Endometrial microvascular endothelial cells (primary cell): ENCODE data around the gene PSMD7. TPM values are rescaled to one million over a fixed set of nuclear protein-coding genes. Genes with fewer than 3 reads are reported as not detected.
"Not testable (repeated sequence)": the region's sequence is repeated elsewhere in the genome, so short reads cannot be mapped to it uniquely, and the experiment has no call there.

Experiments used
- in situ Hi-C: cut with HindIII; loops from 2 replicates; pipeline ENCODE4 v1.10.0; 2017; ENCODE audit warnings: low sequenced_read_pairs, low pct_unique_long_range_greater_than_20kb; ENCODE audit errors: inconsistent ontology term
- total RNA-seq: library from RNA; depleted of rRNA; stranded (reverse); fragments of >200 nt; gene quantifications from one replicate; pipeline ENCODE4 v1.2.3, GENCODE V29; 2015; ENCODE audit errors: inconsistent ontology term

Gene PSMD7
- total RNA-seq, 1 donor from 2014 or later = 90.0 TPM

- in situ Hi-C loops = no loop called here
Observed at GRCh38 chr16:74291176-74291575, 5.4 kb upstream of the PSMD7 start.

GRCh38 chr16:74291577-74292208, 4.9 kb upstream of the PSMD7 start:
- in situ Hi-C loops = no loop called here

DNA sequence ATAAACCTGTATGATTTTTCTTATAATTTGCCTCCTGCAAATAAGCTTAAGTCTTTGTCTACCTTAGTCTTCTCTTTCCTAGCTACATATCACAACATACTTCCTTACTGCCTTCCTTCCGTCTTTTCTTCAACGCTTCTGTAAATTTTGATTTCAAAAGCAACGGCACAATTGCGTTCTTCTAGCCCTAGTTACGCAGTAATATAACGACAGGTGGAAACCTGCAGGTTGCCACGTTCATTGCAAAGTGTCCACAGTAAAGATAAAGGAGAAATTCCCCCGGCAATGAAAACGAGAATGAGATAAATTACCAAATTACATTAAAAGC, 546 bp upstream of the PSMD7 start:
- in situ Hi-C loops = no loop called here

GRCh38 chr16:74297145-74297665, 591 bp downstream of the PSMD7 start:
- in situ Hi-C loops = no loop called here

DNA sequence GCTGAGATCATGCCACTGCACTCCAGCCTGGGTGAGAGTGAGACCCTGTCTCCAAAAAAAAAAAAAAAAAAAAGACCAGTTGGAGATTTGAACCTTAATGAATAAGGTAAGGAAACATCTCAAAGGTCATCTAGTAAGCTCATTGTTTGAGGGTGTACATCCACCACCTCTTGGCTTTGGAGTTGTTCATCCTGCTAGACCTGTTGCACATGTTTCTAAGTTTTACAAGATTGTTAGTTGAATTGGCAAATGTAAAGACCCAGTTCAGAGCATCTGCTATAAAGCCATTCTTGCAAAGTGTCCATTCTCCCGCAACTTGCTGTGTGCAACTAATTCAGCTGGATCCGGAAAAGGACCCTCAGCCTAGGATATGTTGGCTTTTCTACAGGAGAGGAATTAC, 1.5 kb downstream of the PSMD7 start:
- in situ Hi-C loops = no loop called here

DNA sequence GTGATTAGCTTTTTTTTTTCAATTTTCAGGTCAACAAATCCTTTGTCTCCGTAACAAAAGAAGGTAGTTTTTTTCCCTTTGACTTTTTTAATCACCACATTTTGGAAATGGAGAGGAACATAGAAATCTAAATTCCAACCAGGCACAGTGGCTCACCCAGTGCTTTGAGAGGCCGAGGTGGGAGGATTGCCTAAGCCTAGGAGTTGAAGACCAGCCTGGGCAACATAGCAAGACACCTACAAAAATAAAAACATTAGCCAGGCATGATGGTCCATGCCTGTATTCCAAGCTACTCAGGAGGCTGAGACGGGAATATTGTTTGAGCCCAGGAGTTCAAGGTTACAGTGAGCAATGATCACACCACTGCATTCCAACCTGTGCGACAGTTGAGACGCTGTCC, 5.7 kb downstream of the PSMD7 start:
- in situ Hi-C loops = no loop called here

- in situ Hi-C loops = no loop called here
Observed at GRCh38 chr16:74304164-74304834, 7.7 kb downstream of the PSMD7 start.

- in situ Hi-C loops = no loop called here
Observed at GRCh38 chr16:74304835-74305176, 8.2 kb downstream of the PSMD7 start.

GRCh38 chr16:74305281-74305680, 8.7 kb downstream of the PSMD7 start:
- in situ Hi-C loops = no loop called here

DNA sequence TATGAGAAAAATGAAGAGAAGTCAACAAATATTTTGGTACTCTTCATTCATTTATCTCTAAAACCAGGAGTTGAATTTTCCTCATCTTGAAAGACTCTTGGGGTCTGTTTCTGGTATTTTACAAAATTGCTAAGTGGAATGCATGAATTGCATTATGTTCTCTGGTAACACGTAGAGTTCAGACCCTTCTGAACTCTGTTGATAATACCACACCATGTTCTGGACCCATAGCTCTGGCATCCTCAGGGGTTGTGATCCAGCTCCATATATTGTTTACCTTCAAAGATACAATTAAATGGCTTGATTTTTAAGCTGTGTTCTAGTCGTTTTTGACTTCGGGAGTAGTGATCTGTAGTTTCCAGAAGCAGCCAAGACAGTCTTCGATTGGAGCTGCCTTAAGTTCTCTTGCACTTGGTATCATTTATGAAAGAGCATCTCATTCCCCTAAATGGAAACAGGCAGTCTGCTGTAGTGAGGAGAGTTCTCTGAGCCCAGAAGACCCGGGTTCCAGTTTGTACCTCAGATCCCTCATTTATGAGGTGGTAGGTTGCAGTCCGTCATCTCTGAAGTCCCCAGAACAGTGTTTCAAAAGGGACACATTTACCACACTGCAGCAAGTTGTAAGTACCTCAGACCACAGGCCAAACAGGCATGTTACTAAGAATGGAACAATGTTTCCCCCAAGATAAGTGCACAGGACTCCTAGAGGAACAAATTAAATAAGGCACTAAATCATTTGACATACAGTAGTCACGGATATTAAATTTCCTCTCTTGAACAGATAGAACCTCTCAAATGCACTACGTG, 9.6 kb downstream of the PSMD7 start:
- in situ Hi-C loops = no loop called here

DNA sequence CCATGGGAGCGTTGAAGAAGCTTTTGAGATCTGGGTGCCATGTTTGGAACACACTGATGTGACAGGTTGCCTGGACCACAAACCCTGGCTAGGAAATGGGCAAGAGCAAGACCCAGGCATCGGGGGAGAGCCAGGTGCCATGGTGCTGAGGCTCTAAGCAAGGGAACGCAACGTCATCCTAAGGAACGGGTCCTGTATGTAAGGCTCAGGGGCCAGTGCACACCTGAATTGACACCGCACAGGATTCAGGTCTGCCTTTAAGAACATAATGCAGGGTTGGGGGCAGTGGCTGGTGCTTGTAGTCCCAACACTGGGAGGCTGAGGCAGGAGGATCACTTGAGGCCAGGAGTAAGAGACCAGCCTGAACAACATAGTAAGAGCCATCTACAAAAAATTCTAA, 10.8 kb downstream of the PSMD7 start:
- in situ Hi-C loops = no loop called here

- in situ Hi-C loops = no loop called here
Observed at GRCh38 chr16:74309789-74310781, 13.5 kb downstream of the PSMD7 start.

DNA sequence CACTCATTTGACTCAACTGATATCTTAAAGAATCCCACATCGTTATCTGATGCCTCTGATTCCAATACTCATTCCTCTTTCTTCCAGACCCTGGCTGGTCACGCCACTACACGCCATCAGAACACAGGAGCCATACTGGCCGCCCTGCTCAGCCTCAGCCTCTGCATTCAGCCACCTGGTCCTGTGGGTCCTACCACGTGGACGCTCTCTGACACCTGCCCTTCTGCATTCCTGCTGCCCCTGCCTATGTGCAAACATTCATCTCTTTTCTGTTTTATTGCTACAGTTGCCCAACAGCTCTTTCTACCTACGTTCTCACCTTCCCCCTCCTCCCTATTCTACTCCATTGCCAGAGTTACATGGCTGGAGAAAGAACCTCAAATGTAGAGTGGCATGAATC, 18.4 kb downstream of the PSMD7 start:
- in situ Hi-C loops = no loop called here

DNA sequence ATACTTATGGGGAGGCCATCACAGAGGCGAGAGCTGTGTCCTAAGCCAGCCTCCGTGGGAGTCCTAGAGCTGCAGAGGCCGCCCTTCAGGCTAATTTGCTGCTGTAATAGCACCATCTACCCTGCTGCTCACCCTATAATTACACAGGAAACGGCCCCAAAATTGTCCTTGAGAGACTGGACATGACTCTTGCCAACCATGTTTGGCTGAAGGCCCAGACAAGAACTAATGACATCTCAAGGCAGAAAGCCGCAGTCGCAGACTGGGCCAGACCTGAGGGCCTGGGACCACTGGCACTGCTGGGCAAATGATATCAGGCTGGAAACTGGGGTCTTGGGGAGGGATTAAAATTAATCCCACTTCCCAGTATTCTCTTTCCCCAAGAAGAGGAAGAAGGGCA, 24.1 kb downstream of the PSMD7 start:
- in situ Hi-C loops = no loop called here

GRCh38 chr16:74321356-74321755, 24.7 kb downstream of the PSMD7 start:
- in situ Hi-C loops = no loop called here

- in situ Hi-C loops = no loop called here
Observed at GRCh38 chr16:74322301-74322710, 25.7 kb downstream of the PSMD7 start.

DNA sequence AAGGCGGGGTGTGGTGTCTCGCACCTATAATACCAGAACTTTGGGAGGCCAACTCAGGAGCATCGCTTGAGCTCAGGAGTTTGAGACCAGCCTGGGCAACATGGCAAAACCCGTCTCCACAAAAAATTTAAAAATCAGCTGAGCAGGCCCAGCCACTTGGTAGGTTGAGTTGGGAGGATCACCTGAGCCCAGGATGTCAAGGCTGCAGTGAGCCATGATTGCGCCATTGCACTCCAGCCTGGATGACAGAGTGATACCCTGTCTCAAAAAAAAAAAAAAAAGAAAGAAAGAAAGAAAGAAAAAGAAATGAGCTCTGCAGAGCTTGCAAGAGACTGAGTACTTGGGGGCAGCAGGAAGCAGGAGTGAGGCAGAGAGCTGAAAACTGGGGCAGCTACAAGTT, 28.2 kb downstream of the PSMD7 start:
- in situ Hi-C loops = not testable (repeated sequence)

GRCh38 chr16:74325641-74326040, 29.0 kb downstream of the PSMD7 start:
- in situ Hi-C loops = no loop called here

GRCh38 chr16:74328346-74328745, 31.7 kb downstream of the PSMD7 start:
- in situ Hi-C loops = not testable (repeated sequence)
